CD4-positive, alpha-beta T cell (primary cell): ENCODE results near the gene ACBD6. TPM values are rescaled to one million over a fixed set of nuclear protein-coding genes. Genes with fewer than 3 reads are reported as not detected.

Source experiments
- ATAC-seq: fragments of 200-7000 bp; cut with Tn5 transposase; one replicate; pipeline ENCODE4 v1.10.0; 2022; ENCODE audit warnings: mild to moderate bottlenecking; ENCODE audit not compliant: poor library complexity
- CTCF ChIA-PET: fragments of 350-600 bp; sonication (Branson Sonifier 250); formaldehyde crosslinking; loops from one replicate; lab custom pipeline; 2021; ENCODE audit warnings: antibody characterized with exemption, inconsistent platforms; lab: Charles Lee
- POLR2A ChIA-PET: fragments of 350-600 bp; sonication (Branson Sonifier 250); formaldehyde crosslinking; loops from one replicate; lab custom pipeline; 2021; ENCODE audit warnings: antibody characterized with exemption, inconsistent platforms; lab: Charles Lee
- DNase-seq, 14 experiments: peaks; one replicate each; pipeline ENCODE4 v3.0.0-alpha.2; 2013 to 2020; ENCODE audit warnings: mixed read lengths in 2 of 14
- H3K27ac ChIP-seq, 2 donors: one replicate each; pipeline versions ENCODE4 v1.5.1 to v1.7.0; 2013; ENCODE audit warnings: low read length in 2 of 2, low read depth in 1 of 2, mild to moderate bottlenecking in 1 of 2
- H3K27me3 ChIP-seq, 2 experiments: 1 replicate in 1 of 2; 2 replicates in 1 of 2; pipeline versions ENCODE4 v1.6.1 to v1.7.0; 2013; ENCODE audit warnings: low read length in 2 of 2, control low read depth in 1 of 2, mild to moderate bottlenecking in 1 of 2, moderate library complexity in 1 of 2; ENCODE audit not compliant: insufficient read depth in 2 of 2, control insufficient read depth in 1 of 2
- H3K36me3 ChIP-seq: one replicate; pipeline ENCODE4 v1.6.1; 2013; ENCODE audit warnings: low read length, control low read depth; ENCODE audit not compliant: insufficient read depth
- H3K4me1 ChIP-seq: one replicate; pipeline ENCODE4 v1.6.1; 2013; ENCODE audit warnings: low read length, control low read depth; ENCODE audit not compliant: insufficient read depth
- H3K4me3 ChIP-seq: one replicate; pipeline ENCODE4 v1.5.1; 2013; ENCODE audit warnings: mild to moderate bottlenecking, low read length, moderate library complexity
- H3K9me3 ChIP-seq, 2 experiments: 1 replicate in 1 of 2; 2 replicates in 1 of 2; pipeline versions ENCODE4 v1.6.1 to v1.7.0; 2013; ENCODE audit warnings: low read length in 2 of 2, mild to moderate bottlenecking in 2 of 2, control low read depth in 1 of 2, moderate library complexity in 1 of 2; ENCODE audit not compliant: control insufficient read depth in 1 of 2, insufficient read depth in 1 of 2
- H3K27ac Mint-ChIP-seq: one replicate; pipeline ENCODE4 v1.8.0; 2020; ENCODE audit warnings: mixed read lengths
- H3K27me3 Mint-ChIP-seq: one replicate; pipeline ENCODE4 v1.8.0; 2021; ENCODE audit warnings: mixed read lengths
- H3K36me3 Mint-ChIP-seq: one replicate; pipeline ENCODE4 v1.8.0; 2021; ENCODE audit warnings: low read depth, mixed read lengths
- H3K4me1 Mint-ChIP-seq: one replicate; pipeline ENCODE4 v1.8.0; 2021; ENCODE audit warnings: low read depth, mixed read lengths
- H3K4me3 Mint-ChIP-seq: one replicate; pipeline ENCODE4 v1.8.0; 2020; ENCODE audit warnings: mild to moderate bottlenecking, mixed read lengths
- H3K9me3 Mint-ChIP-seq: one replicate; pipeline ENCODE4 v1.8.0; 2020; ENCODE audit warnings: mixed read lengths
- intact Hi-C, 2 experiments: fragments of 100-400 bp; cut with DNase I in 1 of 2; cut with micrococcal nuclease in 1 of 2; formaldehyde crosslinking; loops; one replicate each; pipeline versions ENCODE4 v1.15.1 to v1.9.0; 2023 to 2025; cut with DNase I, micrococcal nuclease
- total RNA-seq, 174 experiments: library from RNA in 2 of 174; stranded (reverse) in 2 of 174; gene quantifications; one replicate each; pipeline ENCODE4 v1.2.3 and lab custom pipeline; 2021 to 2026
- TF ChIP-seq, protein P1 (sequence below): fragments of 200-600 bp; IDR thresholded peaks from one replicate; pipeline ENCODE4 v1.8.0; 2022; ENCODE audit warnings: antibody characterized with exemption, mild to moderate bottlenecking

Gene ACBD6
- total RNA-seq, 2 experiments from 2014 or later: 28.2 to 28.8 TPM

DNA sequence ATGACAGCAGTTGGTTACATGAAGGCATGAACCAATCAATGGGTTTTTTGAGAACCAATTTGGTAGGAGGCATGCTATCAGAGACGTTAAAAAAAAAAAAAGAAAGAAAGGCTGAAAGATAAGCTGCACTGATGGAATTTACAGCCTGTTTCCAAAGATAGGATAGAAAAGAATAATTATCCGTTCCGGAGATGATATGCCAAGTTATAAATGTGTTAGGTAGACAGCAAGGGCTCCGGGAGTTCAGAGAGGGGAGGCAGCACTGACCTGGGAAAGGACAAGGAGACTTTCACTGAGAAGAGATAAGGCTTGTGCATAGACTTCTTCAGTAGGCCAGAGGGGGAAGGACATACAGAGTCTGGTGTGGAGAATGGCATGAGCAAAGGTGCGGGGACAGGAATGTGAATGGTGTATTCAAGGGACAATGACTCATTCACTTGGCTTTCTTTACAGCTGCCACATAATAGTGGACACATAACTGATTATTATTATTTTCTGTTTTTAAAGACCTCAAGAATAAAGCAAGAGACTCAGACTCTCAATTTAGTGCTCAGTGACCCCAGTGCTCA lies 24.8 kb upstream of the ACBD6 start:
- no peak overlapping the region for H3K4me3 Mint-ChIP-seq
- no peak overlapping the region for H3K4me3 ChIP-seq
- ChIA-PET CTCF (no interaction called here), POLR2A (no interaction called here)
- H3K27ac Mint-ChIP-seq: no peak overlapping the region
- H3K4me1 Mint-ChIP-seq: no peaks in the 10 kb centered on the region
- H3K36me3 Mint-ChIP-seq: no peaks in the 10 kb centered on the region
- intact Hi-C loops: no loop called here
- H3K4me1 ChIP-seq: no peaks in the 10 kb centered on the region
- no peaks in the 10 kb centered on the region for H3K9me3 ChIP-seq
- no peaks in the 10 kb centered on the region for H3K9me3 Mint-ChIP-seq
- ATAC-seq (no peak), DNase-seq (no peak)
- TF ChIP-seq, protein P1, sequence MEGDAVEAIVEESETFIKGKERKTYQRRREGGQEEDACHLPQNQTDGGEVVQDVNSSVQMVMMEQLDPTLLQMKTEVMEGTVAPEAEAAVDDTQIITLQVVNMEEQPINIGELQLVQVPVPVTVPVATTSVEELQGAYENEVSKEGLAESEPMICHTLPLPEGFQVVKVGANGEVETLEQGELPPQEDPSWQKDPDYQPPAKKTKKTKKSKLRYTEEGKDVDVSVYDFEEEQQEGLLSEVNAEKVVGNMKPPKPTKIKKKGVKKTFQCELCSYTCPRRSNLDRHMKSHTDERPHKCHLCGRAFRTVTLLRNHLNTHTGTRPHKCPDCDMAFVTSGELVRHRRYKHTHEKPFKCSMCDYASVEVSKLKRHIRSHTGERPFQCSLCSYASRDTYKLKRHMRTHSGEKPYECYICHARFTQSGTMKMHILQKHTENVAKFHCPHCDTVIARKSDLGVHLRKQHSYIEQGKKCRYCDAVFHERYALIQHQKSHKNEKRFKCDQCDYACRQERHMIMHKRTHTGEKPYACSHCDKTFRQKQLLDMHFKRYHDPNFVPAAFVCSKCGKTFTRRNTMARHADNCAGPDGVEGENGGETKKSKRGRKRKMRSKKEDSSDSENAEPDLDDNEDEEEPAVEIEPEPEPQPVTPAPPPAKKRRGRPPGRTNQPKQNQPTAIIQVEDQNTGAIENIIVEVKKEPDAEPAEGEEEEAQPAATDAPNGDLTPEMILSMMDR: no peak
- H3K36me3 ChIP-seq: no peaks in the 10 kb centered on the region
- H3K27me3 ChIP-seq: no peaks in the 10 kb centered on the region
- no peaks in the 10 kb centered on the region for H3K27me3 Mint-ChIP-seq
- no peak overlapping the region for H3K27ac ChIP-seq

DNA sequence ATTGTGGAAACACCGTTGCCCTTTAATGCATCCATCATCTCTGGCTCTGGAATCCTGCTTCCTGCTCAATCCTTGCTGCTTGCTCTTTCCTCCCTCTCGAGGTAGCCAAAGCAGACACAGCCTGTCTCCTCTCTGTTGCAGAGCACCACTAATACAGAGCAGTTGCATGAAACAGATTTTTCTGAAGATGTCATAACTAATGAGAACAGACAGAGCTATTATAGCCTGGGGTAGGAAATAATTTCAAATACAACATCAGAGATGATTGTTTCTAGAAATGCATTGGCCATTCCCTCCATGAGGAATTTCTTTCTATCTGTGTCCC lies 23.3 kb upstream of the ACBD6 start:
- Mint-ChIP-seq H3K4me3 (no peak overlapping the region), H3K27ac (no peak overlapping the region), H3K4me1 (no peaks in the 10 kb centered on the region), H3K36me3 (no peaks in the 10 kb centered on the region), H3K9me3 (no peaks in the 10 kb centered on the region), H3K27me3 (no peaks in the 10 kb centered on the region)
- Histone ChIP-seq H3K36me3 (no peaks in the 10 kb centered on the region), H3K4me3 (no peak overlapping the region), H3K27ac (no peak overlapping the region), H3K9me3 (no peaks in the 10 kb centered on the region), H3K4me1 (no peaks in the 10 kb centered on the region), H3K27me3 (no peaks in the 10 kb centered on the region)
- CTCF ChIA-PET: interaction anchor here (1.5 kb wide), 1 partner anchor 10 kb away, joined by 4 read pairs; no protein-coding TSS in a partner anchor
- no peak for DNase-seq
- intact Hi-C loops: no loop called here
- TF ChIP-seq, protein P1: no peak
- POLR2A ChIA-PET: no interaction called here
- no peak for ATAC-seq

DNA sequence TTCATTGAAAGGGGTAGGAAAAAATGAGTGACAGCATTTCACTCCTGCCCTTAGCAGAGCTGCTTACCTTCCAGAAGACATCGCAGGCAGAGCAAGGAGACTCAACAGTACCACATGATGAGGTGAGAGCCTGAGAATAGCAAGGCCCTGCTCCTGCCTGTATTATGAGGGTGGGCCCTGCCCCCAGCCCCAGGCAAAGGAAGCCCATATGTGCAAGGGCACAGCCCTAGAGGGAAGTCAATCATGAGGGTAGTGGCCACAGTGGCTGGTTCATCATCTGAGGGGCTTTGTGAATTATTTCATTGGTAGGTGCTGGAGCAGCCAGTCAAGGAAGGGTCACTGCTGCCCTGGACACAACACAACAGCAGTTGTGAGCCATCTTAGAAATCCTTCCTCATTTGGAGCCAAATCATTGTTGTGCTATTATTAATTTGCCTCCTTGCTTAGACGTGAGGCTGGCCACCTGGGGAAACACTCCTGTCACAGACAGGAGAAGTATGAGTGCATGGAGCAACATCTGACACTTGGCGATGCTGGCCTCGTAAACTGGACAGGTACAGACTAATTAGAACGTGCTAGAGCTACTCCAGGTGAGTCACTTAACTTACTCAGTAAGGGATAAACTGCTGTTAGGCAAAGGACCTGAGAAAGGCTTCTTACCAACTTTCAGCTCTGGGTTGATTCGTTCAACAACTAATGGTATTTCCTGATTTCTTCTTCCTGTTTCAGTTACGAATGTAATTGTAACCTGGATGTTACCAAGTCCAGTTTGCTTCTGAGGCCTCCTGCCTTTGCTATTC lies 22.7 kb upstream of the ACBD6 start:
- no peak overlapping the region for H3K27ac ChIP-seq
- H3K4me1 Mint-ChIP-seq: no peaks in the 10 kb centered on the region
- POLR2A ChIA-PET: no interaction called here
- H3K4me3 Mint-ChIP-seq: no peak overlapping the region
- no peaks in the 10 kb centered on the region for H3K36me3 ChIP-seq
- H3K27me3 Mint-ChIP-seq: no peaks in the 10 kb centered on the region
- H3K4me1 ChIP-seq: no peaks in the 10 kb centered on the region
- TF ChIP-seq, protein P1: no peak
- intact Hi-C loops: no loop called here
- H3K36me3 Mint-ChIP-seq: no peaks in the 10 kb centered on the region
- H3K4me3 ChIP-seq: no peak overlapping the region
- no peak for ATAC-seq
- DNase-seq: no peak
- no peaks in the 10 kb centered on the region for H3K27me3 ChIP-seq
- no peak overlapping the region for H3K27ac Mint-ChIP-seq
- CTCF ChIA-PET: interaction anchor here (1.5 kb wide), 1 partner anchor 9 kb away, joined by 4 read pairs; no protein-coding TSS in a partner anchor
- H3K9me3 ChIP-seq: no peaks in the 10 kb centered on the region
- H3K9me3 Mint-ChIP-seq: no peaks in the 10 kb centered on the region
